ENCODE data around the gene ABR. TPM values are rescaled to one million over a fixed set of nuclear protein-coding genes. Genes with fewer than 3 reads are reported as not detected.

The ABR gene
- total RNA-seq, 1 donor from 2014 or later = 92.7 TPM

DNA sequence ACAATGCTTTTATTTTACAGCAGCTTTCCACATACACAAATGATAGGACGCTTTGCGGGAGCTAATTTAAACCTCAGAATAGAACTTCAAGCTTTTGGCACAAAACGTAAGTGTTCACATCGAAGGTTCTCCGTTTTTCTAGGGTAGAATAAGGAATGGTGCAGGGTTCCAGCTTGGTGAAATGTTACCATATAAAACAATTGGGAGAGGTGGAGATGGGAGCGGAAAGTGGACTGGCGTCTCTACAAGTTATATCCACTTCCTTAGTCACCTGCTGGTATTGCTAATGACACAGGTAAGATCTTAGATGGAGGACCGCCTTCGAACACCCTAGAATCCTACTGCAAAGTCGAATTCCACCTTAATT lies 198.5 kb downstream of the ABR start:
- Histone ChIP-seq H3K9ac (no peak overlapping the region), H3K4me2 (no peak overlapping the region), H3F3A (ENCODE audit: low read depth) (peaks cover 12% of the 10 kb centered on the region), H4K20me1 (ENCODE audit: low read depth) (peaks cover 25% of the 10 kb centered on the region), H3K9me3 (ENCODE audit: low read depth) (no peaks in the 10 kb centered on the region), H3K79me2 (ENCODE audit: low read depth) (peaks cover 26% of the 10 kb centered on the region), H3K36me3 (no peaks in the 10 kb centered on the region), H2AFZ (replicated peaks) (peak overlapping the region; percentile 85), H3K4me1 (peaks cover 13% of the 10 kb centered on the region), H3K27ac (no peak overlapping the region), H3K27me3 (no peaks in the 10 kb centered on the region), H3K4me3 (no peak overlapping the region)
- DNase-seq (ENCODE audit: low spot score) = no peak
- no peak for TF ChIP-seq EZH2phosphoT487 (IDR thresholded peaks at IDR 0.05)
- TF ChIP-seq, protein P1, sequence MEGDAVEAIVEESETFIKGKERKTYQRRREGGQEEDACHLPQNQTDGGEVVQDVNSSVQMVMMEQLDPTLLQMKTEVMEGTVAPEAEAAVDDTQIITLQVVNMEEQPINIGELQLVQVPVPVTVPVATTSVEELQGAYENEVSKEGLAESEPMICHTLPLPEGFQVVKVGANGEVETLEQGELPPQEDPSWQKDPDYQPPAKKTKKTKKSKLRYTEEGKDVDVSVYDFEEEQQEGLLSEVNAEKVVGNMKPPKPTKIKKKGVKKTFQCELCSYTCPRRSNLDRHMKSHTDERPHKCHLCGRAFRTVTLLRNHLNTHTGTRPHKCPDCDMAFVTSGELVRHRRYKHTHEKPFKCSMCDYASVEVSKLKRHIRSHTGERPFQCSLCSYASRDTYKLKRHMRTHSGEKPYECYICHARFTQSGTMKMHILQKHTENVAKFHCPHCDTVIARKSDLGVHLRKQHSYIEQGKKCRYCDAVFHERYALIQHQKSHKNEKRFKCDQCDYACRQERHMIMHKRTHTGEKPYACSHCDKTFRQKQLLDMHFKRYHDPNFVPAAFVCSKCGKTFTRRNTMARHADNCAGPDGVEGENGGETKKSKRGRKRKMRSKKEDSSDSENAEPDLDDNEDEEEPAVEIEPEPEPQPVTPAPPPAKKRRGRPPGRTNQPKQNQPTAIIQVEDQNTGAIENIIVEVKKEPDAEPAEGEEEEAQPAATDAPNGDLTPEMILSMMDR (IDR thresholded peaks at IDR 0.05) = no peak
- no peak for TF ChIP-seq EZH2 (IDR thresholded peaks at IDR 0.05)
- H3K27me3 Mint-ChIP-seq (ENCODE audit: insufficient read depth, low read depth) = peaks cover 10% of the 10 kb centered on the region
- H3K9me3 Mint-ChIP-seq = no peaks in the 10 kb centered on the region
- peaks cover 4% of the 10 kb centered on the region for H3K36me3 Mint-ChIP-seq
- peaks cover 30% of the 10 kb centered on the region for H3K4me1 Mint-ChIP-seq
- no peak overlapping the region for H3K27ac Mint-ChIP-seq
- H3K4me3 Mint-ChIP-seq = peak overlapping the region; percentile 73

DNA sequence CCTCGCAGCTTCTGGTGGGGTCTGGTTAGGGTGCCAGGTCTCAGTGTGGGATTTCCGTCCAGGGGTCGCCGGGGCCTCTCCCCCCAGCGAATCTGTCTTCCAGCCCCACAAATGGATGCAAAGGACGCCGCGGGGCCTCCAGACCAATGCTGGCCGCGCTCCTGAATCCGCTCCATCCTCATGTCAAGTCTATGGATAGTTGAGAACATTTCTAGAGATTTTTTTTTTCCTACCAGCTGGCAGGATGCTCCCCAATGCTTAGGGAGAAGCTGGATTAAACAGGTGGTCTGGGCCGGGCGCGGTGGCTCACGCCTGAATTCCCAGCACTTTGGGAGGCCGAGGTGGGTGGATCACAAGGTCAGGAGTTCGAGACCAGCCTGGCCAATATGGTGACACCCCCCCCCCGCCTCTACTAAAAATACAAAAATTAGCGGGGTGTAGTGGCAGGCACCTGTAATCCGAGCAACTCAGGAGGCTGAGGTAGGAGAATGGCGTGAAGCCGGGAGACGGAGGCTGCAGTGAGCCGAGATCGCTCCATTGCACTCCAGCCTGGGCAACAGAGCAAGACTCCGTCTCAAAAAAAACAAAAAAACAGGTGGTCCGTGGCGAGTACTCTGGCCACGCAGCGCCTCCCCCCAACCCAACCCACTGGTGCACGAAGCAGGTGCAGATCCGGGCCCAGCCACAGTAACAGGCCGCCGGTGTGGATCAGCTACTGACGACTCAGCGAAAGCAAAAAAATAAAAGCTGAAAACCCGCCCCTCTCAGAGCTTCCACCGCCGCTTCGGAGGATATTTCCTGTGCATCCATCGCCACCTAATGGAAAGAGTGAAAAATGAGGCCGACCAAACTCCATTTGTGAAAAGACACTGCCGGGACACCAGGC lies 199.1 kb downstream of the ABR start:
- Histone ChIP-seq H3K79me2 (ENCODE audit: low read depth) (peaks cover 32% of the 10 kb centered on the region), H3F3A (ENCODE audit: low read depth) (peaks cover 12% of the 10 kb centered on the region), H3K27me3 (no peaks in the 10 kb centered on the region), H3K27ac (peak overlapping the region; percentile 18), H3K9me3 (ENCODE audit: low read depth) (no peaks in the 10 kb centered on the region), H3K9ac (no peak overlapping the region), H3K4me2 (peak overlapping the region; percentile 75), H3K36me3 (no peaks in the 10 kb centered on the region), H2AFZ (replicated peaks) (peak overlapping the region; percentile 85), H3K4me1 (peaks cover 13% of the 10 kb centered on the region), H3K4me3 (peak overlapping the region; percentile 94), H4K20me1 (ENCODE audit: low read depth) (peaks cover 31% of the 10 kb centered on the region)
- Mint-ChIP-seq H3K27me3 (ENCODE audit: insufficient read depth, low read depth) (peaks cover 10% of the 10 kb centered on the region), H3K9me3 (no peaks in the 10 kb centered on the region), H3K4me3 (peak overlapping the region; percentile 93), H3K36me3 (peaks cover 5% of the 10 kb centered on the region), H3K4me1 (peaks cover 35% of the 10 kb centered on the region), H3K27ac (no peak overlapping the region)
- no peak for TF ChIP-seq EZH2 (IDR thresholded peaks at IDR 0.05)
- TF ChIP-seq, protein P1 (IDR thresholded peaks at IDR 0.05) = peak; percentile 80
- peak; percentile 94 for DNase-seq (ENCODE audit: low spot score)

DNA sequence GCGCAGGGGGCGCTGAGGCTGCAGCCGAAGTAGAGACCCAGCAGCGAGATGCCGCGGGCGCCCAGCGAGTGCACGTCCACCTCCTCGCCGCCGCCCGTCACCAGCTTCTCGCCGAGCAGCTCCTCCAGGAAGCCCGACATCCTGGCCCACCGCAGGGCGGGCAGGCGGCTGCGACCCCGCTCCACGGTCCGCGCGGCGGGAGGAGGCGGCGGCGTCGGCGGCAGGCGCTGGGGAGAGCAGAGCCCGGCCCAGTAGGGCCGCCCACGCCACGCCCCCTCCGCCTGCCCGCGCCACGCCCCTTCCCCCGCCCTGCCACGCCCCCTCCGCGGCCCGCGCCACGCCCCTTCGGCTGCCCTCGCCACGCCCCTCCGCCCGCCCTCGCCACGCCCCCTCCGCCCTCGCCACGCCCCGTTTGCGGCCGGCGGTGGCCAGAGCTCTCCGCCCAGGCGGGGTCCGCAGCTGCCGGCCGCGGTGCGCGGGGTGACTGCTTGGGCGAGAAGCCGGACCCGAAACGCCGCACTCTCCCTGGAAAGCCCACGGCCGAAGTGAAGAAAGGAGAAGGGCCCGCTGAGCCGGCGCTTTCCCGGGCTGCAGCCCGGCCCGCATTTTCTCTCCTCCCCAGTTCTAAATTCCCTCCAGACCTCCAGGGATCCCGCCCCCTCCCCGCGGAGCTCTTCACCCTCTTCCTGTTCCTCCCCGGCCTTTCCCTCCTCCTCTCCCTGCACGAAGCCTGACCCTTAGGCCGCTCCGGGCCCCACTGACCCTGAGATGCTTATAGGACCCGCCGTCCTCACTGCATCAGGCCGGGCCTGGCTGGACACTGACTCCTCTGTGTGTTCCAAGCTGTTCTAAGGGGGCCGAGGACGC lies 200.0 kb downstream of the ABR start, which contains the start of gene NXN:
NXN (minus strand) TSS at position 238 of the 867 bp plus-strand sequence.
- Histone ChIP-seq H3K9ac (peak within 1 kb of the TSS; percentile 36), H3K36me3 (no peaks in the 10 kb centered on the region), H3K79me2 (ENCODE audit: low read depth) (peaks cover 41% of the 10 kb centered on the region), H4K20me1 (ENCODE audit: low read depth) (peaks cover 40% of the 10 kb centered on the region), H3K27me3 (no peaks in the 10 kb centered on the region), H3K9me3 (ENCODE audit: low read depth) (no peaks in the 10 kb centered on the region), H3K27ac (peak within 1 kb of the TSS; percentile 18), H3K4me3 (peak within 1 kb of the TSS; percentile 94), H3F3A (ENCODE audit: low read depth) (peaks cover 12% of the 10 kb centered on the region), H3K4me2 (peak within 1 kb of the TSS; percentile 86), H3K4me1 (peaks cover 13% of the 10 kb centered on the region), H2AFZ (replicated peaks) (peak within 1 kb of the TSS; percentile 19)
- no peaks in the 10 kb centered on the region for H3K9me3 Mint-ChIP-seq
- DNase-seq (ENCODE audit: low spot score) = peak; percentile 94
- peaks cover 6% of the 10 kb centered on the region for H3K27me3 Mint-ChIP-seq (ENCODE audit: insufficient read depth, low read depth)
- peak within 1 kb of the TSS; percentile 91 for H3K27ac Mint-ChIP-seq
- TF ChIP-seq EZH2phosphoT487 (IDR thresholded peaks at IDR 0.05) = no peak
- TF ChIP-seq, protein P1 (IDR thresholded peaks at IDR 0.05) = peak; percentile 27
- H3K36me3 Mint-ChIP-seq = peaks cover 7% of the 10 kb centered on the region
- H3K4me1 Mint-ChIP-seq = peaks cover 41% of the 10 kb centered on the region
- peak within 1 kb of the TSS; percentile 97 for H3K4me3 Mint-ChIP-seq
